GM19043 (cell line): ENCODE data around the gene ZSWIM5.
"Not testable (repeated sequence)": the region's sequence is repeated elsewhere in the genome, so short reads cannot be mapped to it uniquely, and the experiment has no call there.

ENCODE experiments used
- ATAC-seq: cut with Tn5 transposase; IDR thresholded peaks from one replicate; pipeline ENCODE4 v1.9.1; 2021; ENCODE audit warnings: low read depth; ENCODE audit not compliant: unreplicated experiment

ZSWIM5 gene

GRCh38 chr1:45008516-45008915 lies 197.9 kb downstream of the ZSWIM5 start:
- no peak for ATAC-seq

- no peak for ATAC-seq
Measured at GRCh38 chr1:45008076-45008475, 198.3 kb downstream of the ZSWIM5 start.

- no peak for ATAC-seq
Measured at GRCh38 chr1:45007311-45007710, 199.1 kb downstream of the ZSWIM5 start.

GRCh38 chr1:45005761-45006160 lies 200.6 kb downstream of the ZSWIM5 start:
- no peak for ATAC-seq

- ATAC-seq, result no peak
Measured at GRCh38 chr1:45004281-45004920, 202.0 kb downstream of the ZSWIM5 start.

- no peak for ATAC-seq
Measured at GRCh38 chr1:45003741-45004140, 202.7 kb downstream of the ZSWIM5 start.

GRCh38 chr1:45002650-45003645 lies 203.5 kb downstream of the ZSWIM5 start:
- no peak for ATAC-seq

GRCh38 chr1:45001576-45001975 lies 204.8 kb downstream of the ZSWIM5 start:
- not testable (repeated sequence) for ATAC-seq

- no peak for ATAC-seq
Measured at GRCh38 chr1:45001011-45001481, 205.4 kb downstream of the ZSWIM5 start.

GRCh38 chr1:44999232-44999631 lies 207.2 kb downstream of the ZSWIM5 start:
- no peak for ATAC-seq

GRCh38 chr1:44995467-44996238 lies 210.8 kb downstream of the ZSWIM5 start:
- ATAC-seq, result no peak

- ATAC-seq, result no peak
Measured at GRCh38 chr1:44994309-44994898, 212.0 kb downstream of the ZSWIM5 start.

GRCh38 chr1:44988531-44989156 lies 217.8 kb downstream of the ZSWIM5 start:
- ATAC-seq, result no peak

GRCh38 chr1:44985747-44986359 lies 220.6 kb downstream of the ZSWIM5 start:
- no peak for ATAC-seq

GRCh38 chr1:44977372-44977771 lies 229.0 kb downstream of the ZSWIM5 start:
- not testable (repeated sequence) for ATAC-seq

- ATAC-seq, result no peak
Measured at GRCh38 chr1:44976252-44976651, 230.2 kb downstream of the ZSWIM5 start.

- ATAC-seq, result no peak
Measured at GRCh38 chr1:44973645-44974044, 232.8 kb downstream of the ZSWIM5 start.

- ATAC-seq, result no peak
Measured at GRCh38 chr1:44970317-44970716, 236.1 kb downstream of the ZSWIM5 start.
